ENCODE data around the gene CERS6. TPM values are rescaled to one million over a fixed set of nuclear protein-coding genes. Genes with fewer than 3 reads are reported as not detected.

Gene CERS6
- total RNA-seq, 2 donors from 2014 or later: 12.5 to 16.3 TPM

- TF ChIP-seq POLR2A (IDR thresholded peaks at IDR 0.05) (no peak), CTCF (IDR thresholded peaks at IDR 0.05) (no peak)
- WGBS, 2 donors: 85 to 89% methylated on average over 2 of the region's 2 CpGs
- H3K27ac ChIP-seq: no peak overlapping the region
These were observed 151.9 kb downstream of the CERS6 start for GRCh38 chr2:168607992-168608391.

GRCh38 chr2:168608796-168609195 lies 152.7 kb downstream of the CERS6 start:
- intact Hi-C loops (cut with DNase I): no loop called here
- no peak for ATAC-seq

More at GRCh38 chr2:168607992-168608391, 151.9 kb downstream of the CERS6 start:
- DNase-seq (no peak), ATAC-seq (no peak)
- Histone ChIP-seq H3K4me1 (no peaks in the 10 kb centered on the region), H3K9me3 (peaks cover 0 to 10% (median 0%) of the 10 kb centered on the region in 3 donors), H3K27me3 (no peaks in the 10 kb centered on the region), H3K36me3 (replicated peaks in 1 of 2; ENCODE audit: insufficient read depth in 1 of 2, low read depth in 2 of 2) (no peaks in the 10 kb centered on the region), H3K4me3 (no peak overlapping the region)
- intact Hi-C loops (cut with DNase I): no loop called here

GRCh38 chr2:168611091-168611490 lies 155.0 kb downstream of the CERS6 start:
- ATAC-seq (no peak), DNase-seq (no peak)
- Histone ChIP-seq H3K9me3 (peaks cover 0 to 8% (median 0%) of the 10 kb centered on the region in 3 donors), H3K27me3 (no peaks in the 10 kb centered on the region), H3K27ac (no peak overlapping the region), H3K4me3 (no peak overlapping the region), H3K4me1 (no peaks in the 10 kb centered on the region), H3K36me3 (replicated peaks in 1 of 2; ENCODE audit: insufficient read depth in 1 of 2, low read depth in 2 of 2) (no peaks in the 10 kb centered on the region)
- TF ChIP-seq POLR2A (IDR thresholded peaks at IDR 0.05): no peak
- TF ChIP-seq CTCF (IDR thresholded peaks at IDR 0.05): no peak
- intact Hi-C loops (cut with DNase I): no loop called here

More at GRCh38 chr2:168608796-168609195, 152.7 kb downstream of the CERS6 start:
- no peaks in the 10 kb centered on the region for H3K27me3 ChIP-seq
- H3K27ac ChIP-seq: no peak overlapping the region
- H3K36me3 ChIP-seq (replicated peaks in 1 of 2; ENCODE audit: insufficient read depth in 1 of 2, low read depth in 2 of 2): no peaks in the 10 kb centered on the region
- peaks cover 0 to 10% (median 0%) of the 10 kb centered on the region in 3 donors for H3K9me3 ChIP-seq
- no peak for TF ChIP-seq POLR2A (IDR thresholded peaks at IDR 0.05)
- H3K4me3 ChIP-seq: no peak overlapping the region
- H3K4me1 ChIP-seq: no peaks in the 10 kb centered on the region
- no peak for DNase-seq

DNA sequence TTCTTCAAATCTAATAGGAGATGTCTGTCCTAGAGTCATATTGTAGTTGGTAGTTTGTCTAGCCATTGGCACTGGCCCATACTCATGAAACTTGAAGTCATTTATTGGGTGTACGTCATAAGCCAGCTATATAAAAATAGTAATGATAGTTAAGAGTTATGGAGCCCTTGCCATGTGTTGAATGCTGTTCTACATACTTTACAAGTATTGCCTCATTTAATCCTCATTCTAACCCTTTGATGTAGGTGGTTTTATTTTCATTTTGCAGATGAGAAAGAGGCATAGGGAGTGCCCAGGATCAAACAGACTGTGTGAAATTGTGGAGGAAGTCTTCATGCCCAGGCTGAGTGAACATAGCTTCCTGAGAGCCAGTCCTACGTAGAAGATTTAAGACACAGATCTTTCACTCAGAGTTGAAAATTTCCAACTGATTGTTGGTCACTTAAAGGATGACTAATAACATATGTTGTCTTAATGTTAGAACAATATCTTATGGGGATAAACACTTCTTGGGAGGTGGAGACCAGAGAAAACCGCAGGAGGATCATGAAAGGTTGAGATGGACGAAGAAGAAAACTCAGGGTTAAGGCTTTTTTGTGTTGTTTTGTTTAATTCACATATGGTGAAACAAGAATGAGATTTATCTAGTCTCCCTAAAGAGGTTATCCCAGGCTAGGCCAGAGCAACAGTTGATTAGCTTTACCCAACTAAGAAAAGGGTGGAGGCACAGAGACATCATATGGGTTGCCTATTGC lies 156.0 kb downstream of the CERS6 start:
- no peak for TF ChIP-seq CTCF (IDR thresholded peaks at IDR 0.05)
- no peak for TF ChIP-seq POLR2A (IDR thresholded peaks at IDR 0.05)
- intact Hi-C loops (cut with DNase I): no loop called here
- DNase-seq (no peak), ATAC-seq (no peak)
- H3K27ac ChIP-seq: no peak overlapping the region
- 95 to 99% methylated on average over 4 of the region's 4 CpGs for WGBS, 2 donors
- H3K9me3 ChIP-seq: peaks cover 0 to 7% (median 0%) of the 10 kb centered on the region in 3 donors
- no peak overlapping the region for H3K4me3 ChIP-seq
- no peaks in the 10 kb centered on the region for H3K4me1 ChIP-seq
- H3K36me3 ChIP-seq (replicated peaks in 1 of 2; ENCODE audit: insufficient read depth in 1 of 2, low read depth in 2 of 2): no peaks in the 10 kb centered on the region
- no peaks in the 10 kb centered on the region for H3K27me3 ChIP-seq

DNA sequence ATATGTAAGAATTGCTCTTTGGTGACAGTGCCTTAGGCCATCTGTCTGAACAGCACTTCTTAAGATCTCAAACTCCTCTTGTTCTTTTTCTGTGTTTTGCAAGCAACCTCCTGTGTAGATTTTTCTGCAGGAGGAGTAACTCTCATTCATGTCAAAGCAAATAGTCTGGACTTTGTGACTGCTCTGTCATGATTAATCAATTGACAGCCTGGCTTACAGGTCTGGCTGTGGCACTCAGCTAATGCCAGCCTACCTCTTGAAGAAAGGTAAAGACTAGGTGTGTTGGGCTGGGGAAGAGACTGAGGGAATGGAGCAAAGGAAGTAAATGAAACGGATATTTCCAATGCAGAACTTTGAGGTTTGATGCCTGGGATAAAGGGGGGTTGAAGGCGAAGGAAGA lies 156.6 kb downstream of the CERS6 start:
- TF ChIP-seq POLR2A (IDR thresholded peaks at IDR 0.05) (no peak), CTCF (IDR thresholded peaks at IDR 0.05) (no peak)
- Histone ChIP-seq H3K4me3 (no peak overlapping the region), H3K4me1 (no peaks in the 10 kb centered on the region), H3K27me3 (no peaks in the 10 kb centered on the region), H3K27ac (no peak overlapping the region), H3K9me3 (peaks cover 0 to 7% (median 0%) of the 10 kb centered on the region in 3 donors), H3K36me3 (replicated peaks in 1 of 2; ENCODE audit: insufficient read depth in 1 of 2, low read depth in 2 of 2) (no peaks in the 10 kb centered on the region)
- 92 to 94% methylated on average over 2 of the region's 2 CpGs for WGBS, 2 donors
- ATAC-seq: no peak
- DNase-seq: no peak
- intact Hi-C loops (cut with DNase I): no loop called here

Measured in body of pancreas (tissue), 4 donors.